Measurements from ENCODE around the gene TMEM140. TPM values are rescaled to one million over a fixed set of nuclear protein-coding genes. Genes with fewer than 3 reads are reported as not detected.

TMEM140 gene
- total RNA-seq, 2 donors from 2014 or later, result 4.0 to 9.6 TPM

GRCh38 chr7:135197906-135198655 lies 50.2 kb downstream of the TMEM140 start:
- WGBS, 2 donors, result 93 to 95% methylated on average over 12 to 15 of the region's 15 CpGs
- no peak for TF ChIP-seq POLR2A (IDR thresholded peaks at IDR 0.05)
- TF ChIP-seq, protein P1, sequence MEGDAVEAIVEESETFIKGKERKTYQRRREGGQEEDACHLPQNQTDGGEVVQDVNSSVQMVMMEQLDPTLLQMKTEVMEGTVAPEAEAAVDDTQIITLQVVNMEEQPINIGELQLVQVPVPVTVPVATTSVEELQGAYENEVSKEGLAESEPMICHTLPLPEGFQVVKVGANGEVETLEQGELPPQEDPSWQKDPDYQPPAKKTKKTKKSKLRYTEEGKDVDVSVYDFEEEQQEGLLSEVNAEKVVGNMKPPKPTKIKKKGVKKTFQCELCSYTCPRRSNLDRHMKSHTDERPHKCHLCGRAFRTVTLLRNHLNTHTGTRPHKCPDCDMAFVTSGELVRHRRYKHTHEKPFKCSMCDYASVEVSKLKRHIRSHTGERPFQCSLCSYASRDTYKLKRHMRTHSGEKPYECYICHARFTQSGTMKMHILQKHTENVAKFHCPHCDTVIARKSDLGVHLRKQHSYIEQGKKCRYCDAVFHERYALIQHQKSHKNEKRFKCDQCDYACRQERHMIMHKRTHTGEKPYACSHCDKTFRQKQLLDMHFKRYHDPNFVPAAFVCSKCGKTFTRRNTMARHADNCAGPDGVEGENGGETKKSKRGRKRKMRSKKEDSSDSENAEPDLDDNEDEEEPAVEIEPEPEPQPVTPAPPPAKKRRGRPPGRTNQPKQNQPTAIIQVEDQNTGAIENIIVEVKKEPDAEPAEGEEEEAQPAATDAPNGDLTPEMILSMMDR (IDR thresholded peaks at IDR 0.05), result no peak
- Histone ChIP-seq H3K27ac (peak overlapping the region in 1 of 4 donors; percentile 8), H3K9me3 (no peaks in the 10 kb centered on the region), H3K36me3 (replicated peaks in 1 of 2; ENCODE audit: insufficient read depth in 1 of 2, low read depth in 2 of 2) (peaks cover 13 to 16% of the 10 kb centered on the region in 2 donors), H3K4me3 (no peak overlapping the region), H3K27me3 (no peaks in the 10 kb centered on the region), H3K4me1 (peaks cover 73% of the 10 kb centered on the region)
- intact Hi-C loops (cut with DNase I), result no loop called here
- DNase-seq (no peak), ATAC-seq (no peak)

DNA sequence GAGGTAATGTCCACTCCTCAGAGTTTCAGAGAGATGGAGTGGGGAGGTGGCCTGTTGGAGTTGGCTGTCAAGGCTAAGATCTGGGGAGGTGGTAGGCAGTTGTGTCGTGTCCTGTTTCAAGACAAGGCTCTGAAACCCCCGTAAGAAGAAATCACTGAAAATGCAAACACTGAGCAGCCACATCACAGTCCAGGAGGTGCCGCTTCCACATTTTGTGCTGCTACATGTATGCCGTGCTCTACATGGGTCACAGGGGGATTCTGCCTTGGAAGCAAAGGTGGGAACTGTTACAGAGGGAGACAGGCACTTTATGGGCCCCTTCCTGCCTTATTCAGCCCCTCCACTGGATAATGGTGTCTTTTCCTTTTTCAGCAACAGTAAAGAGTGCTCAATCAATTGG lies 51.6 kb downstream of the TMEM140 start:
- no peaks in the 10 kb centered on the region for H3K9me3 ChIP-seq
- H3K27ac ChIP-seq, result peak overlapping the region in 1 of 4 donors; percentile 8
- TF ChIP-seq, protein P1 (IDR thresholded peaks at IDR 0.05), result no peak
- TF ChIP-seq POLR2A (IDR thresholded peaks at IDR 0.05), result no peak
- H3K4me3 ChIP-seq, result no peak overlapping the region
- DNase-seq (no peak), ATAC-seq (no peak)
- H3K36me3 ChIP-seq (replicated peaks in 1 of 2; ENCODE audit: insufficient read depth in 1 of 2, low read depth in 2 of 2), result peaks cover 13 to 16% of the 10 kb centered on the region in 2 donors
- H3K4me1 ChIP-seq, result peaks cover 73% of the 10 kb centered on the region
- intact Hi-C loops (cut with DNase I), result no loop called here
- WGBS, 2 donors, result 89 to 90% methylated on average over 4 of the region's 4 CpGs
- no peaks in the 10 kb centered on the region for H3K27me3 ChIP-seq

- Histone ChIP-seq H3K4me1 (peaks cover 80% of the 10 kb centered on the region), H3K36me3 (replicated peaks in 1 of 2; ENCODE audit: insufficient read depth in 1 of 2, low read depth in 2 of 2) (peaks cover 8 to 13% of the 10 kb centered on the region in 2 donors), H3K27ac (peak overlapping the region; percentile 38 to 74 (median 64)), H3K9me3 (no peaks in the 10 kb centered on the region), H3K27me3 (no peaks in the 10 kb centered on the region), H3K4me3 (no peak overlapping the region)
- ATAC-seq (peak; percentile 13), DNase-seq (peak in 3 of 4 donors; percentile 58 to 73 (median 59))
- TF ChIP-seq, protein P1 (IDR thresholded peaks at IDR 0.05), result no peak
- TF ChIP-seq POLR2A (IDR thresholded peaks at IDR 0.05), result no peak
- intact Hi-C loops (cut with DNase I), result no loop called here
- 39% methylated on average over 3 of the region's 3 CpGs for whole genome bisulfite sequencing, 2 donors
Observed at GRCh38 chr7:135200821-135201331, 53.0 kb downstream of the TMEM140 start.

GRCh38 chr7:135201350-135201749 lies 53.5 kb downstream of the TMEM140 start:
- WGBS, 2 donors, result 62 to 65% methylated on average over 2 of the region's 2 CpGs
- Histone ChIP-seq H3K4me3 (no peak overlapping the region), H3K27ac (peak overlapping the region in 3 of 4 donors; percentile 38 to 74 (median 67)), H3K4me1 (peaks cover 78% of the 10 kb centered on the region), H3K27me3 (no peaks in the 10 kb centered on the region), H3K36me3 (replicated peaks in 1 of 2; ENCODE audit: insufficient read depth in 1 of 2, low read depth in 2 of 2) (peaks cover 8 to 13% of the 10 kb centered on the region in 2 donors), H3K9me3 (no peaks in the 10 kb centered on the region)
- intact Hi-C loops (cut with DNase I), result no loop called here
- TF ChIP-seq POLR2A (IDR thresholded peaks at IDR 0.05), result no peak
- TF ChIP-seq, protein P1 (IDR thresholded peaks at IDR 0.05), result no peak
- DNase-seq, result no peak
- no peak for ATAC-seq
